Neutrophil (primary cell): Measurements from ENCODE around the gene VSX1.

ENCODE experiments used
- H3K27ac ChIP-seq: fragments of 200-600 bp; sonication (generic); 2 replicates; pipeline ENCODE4 v1.5.1; 2016; ENCODE audit warnings: mild to moderate bottlenecking, moderate library complexity
- H3K27me3 ChIP-seq: fragments of 200-600 bp; sonication (generic); 2 replicates; pipeline ENCODE4 v1.6.0; 2016; ENCODE audit warnings: mild to moderate bottlenecking
- H3K36me3 ChIP-seq: fragments of 200-600 bp; sonication (generic); 2 replicates; pipeline ENCODE4 v1.5.1; 2017
- H3K4me1 ChIP-seq, 2 experiments: fragments of 200-600 bp in 1 of 2; sonication (generic) in 1 of 2; 1 replicate in 1 of 2; 2 replicates in 1 of 2; pipeline versions ENCODE4 v1.5.1 to v1.6.1; 2013 to 2016; ENCODE audit warnings: low read depth in 1 of 2, low read length in 1 of 2, mild to moderate bottlenecking in 1 of 2, moderate library complexity in 1 of 2; ENCODE audit not compliant: control insufficient read depth in 1 of 2, insufficient read depth in 1 of 2
- H3K4me3 ChIP-seq, 2 experiments: fragments of 200-600 bp in 1 of 2; sonication (generic) in 1 of 2; 1 replicate in 1 of 2; 2 replicates in 1 of 2; pipeline ENCODE4 v1.5.1; 2013 to 2016; ENCODE audit warnings: low read depth in 1 of 2, low read length in 1 of 2, mild to moderate bottlenecking in 1 of 2, moderate library complexity in 1 of 2
- H3K9me3 ChIP-seq: fragments of 200-600 bp; sonication (generic); 2 replicates; pipeline ENCODE4 v1.5.1; 2016
- TF ChIP-seq, protein P1 (sequence below): fragments of 200-600 bp; sonication (generic); IDR thresholded peaks from 2 replicates; pipeline ENCODE4 v1.5.1; 2016; ENCODE audit warnings: antibody characterized with exemption

The VSX1 gene

DNA sequence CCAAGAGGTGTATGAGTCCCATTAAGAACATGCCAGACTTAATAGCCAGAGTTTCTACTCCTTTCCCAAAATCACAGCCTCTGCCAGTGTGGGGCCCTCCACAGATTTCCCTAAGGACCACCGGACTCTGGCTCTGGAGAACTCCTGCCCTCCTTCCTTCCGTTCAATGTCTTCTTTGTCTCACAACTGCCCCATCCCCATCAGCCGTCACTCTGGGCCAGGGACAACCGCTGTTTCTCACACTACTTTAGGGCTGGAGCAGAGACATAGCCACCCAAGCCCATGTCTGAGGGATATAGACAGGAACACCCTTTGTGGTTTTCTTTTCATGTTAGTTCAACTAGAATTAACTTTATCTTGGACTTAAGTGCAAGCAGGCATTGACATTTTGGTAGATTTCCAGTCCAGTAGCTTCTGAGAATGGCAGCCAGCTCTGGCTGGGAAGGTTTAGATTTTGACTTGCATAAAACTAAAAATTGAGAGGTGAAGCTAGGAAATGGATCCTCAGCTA is 17.3 kb downstream of the VSX1 start:
- Histone ChIP-seq H3K9me3 (no peaks in the 10 kb centered on the region), H3K4me1 (no peaks in the 10 kb centered on the region), H3K27ac (no peak overlapping the region), H3K27me3 (peaks cover 62% of the 10 kb centered on the region), H3K4me3 (no peak overlapping the region), H3K36me3 (no peaks in the 10 kb centered on the region)
- TF ChIP-seq, protein P1, sequence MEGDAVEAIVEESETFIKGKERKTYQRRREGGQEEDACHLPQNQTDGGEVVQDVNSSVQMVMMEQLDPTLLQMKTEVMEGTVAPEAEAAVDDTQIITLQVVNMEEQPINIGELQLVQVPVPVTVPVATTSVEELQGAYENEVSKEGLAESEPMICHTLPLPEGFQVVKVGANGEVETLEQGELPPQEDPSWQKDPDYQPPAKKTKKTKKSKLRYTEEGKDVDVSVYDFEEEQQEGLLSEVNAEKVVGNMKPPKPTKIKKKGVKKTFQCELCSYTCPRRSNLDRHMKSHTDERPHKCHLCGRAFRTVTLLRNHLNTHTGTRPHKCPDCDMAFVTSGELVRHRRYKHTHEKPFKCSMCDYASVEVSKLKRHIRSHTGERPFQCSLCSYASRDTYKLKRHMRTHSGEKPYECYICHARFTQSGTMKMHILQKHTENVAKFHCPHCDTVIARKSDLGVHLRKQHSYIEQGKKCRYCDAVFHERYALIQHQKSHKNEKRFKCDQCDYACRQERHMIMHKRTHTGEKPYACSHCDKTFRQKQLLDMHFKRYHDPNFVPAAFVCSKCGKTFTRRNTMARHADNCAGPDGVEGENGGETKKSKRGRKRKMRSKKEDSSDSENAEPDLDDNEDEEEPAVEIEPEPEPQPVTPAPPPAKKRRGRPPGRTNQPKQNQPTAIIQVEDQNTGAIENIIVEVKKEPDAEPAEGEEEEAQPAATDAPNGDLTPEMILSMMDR: no peak

DNA sequence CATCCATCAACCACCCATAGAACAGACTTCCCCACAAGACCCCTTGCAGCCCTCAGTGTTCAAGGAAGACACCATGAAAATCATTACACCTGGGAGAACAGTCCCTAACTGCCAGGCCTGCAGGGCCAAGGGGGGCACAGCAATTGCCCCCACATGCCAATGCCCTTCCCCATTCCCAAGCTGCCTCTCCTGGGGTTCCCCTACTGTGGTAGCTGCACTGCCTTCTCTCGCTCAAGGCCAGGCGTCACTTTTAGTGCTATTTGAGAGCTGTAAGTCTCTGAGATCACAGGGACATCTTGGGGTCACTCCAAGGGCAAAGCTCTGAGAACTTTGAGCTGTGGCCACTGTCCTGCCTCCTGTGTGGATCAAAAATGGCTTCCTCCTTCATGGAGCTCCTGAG is 18.0 kb downstream of the VSX1 start:
- no peaks in the 10 kb centered on the region for H3K9me3 ChIP-seq
- H3K27ac ChIP-seq: no peak overlapping the region
- TF ChIP-seq, protein P1: no peak
- H3K36me3 ChIP-seq: no peaks in the 10 kb centered on the region
- H3K4me3 ChIP-seq: no peak overlapping the region
- peaks cover 56% of the 10 kb centered on the region for H3K27me3 ChIP-seq
- peaks cover 1 to 3% of the 10 kb centered on the region in 2 experiments for H3K4me1 ChIP-seq

DNA sequence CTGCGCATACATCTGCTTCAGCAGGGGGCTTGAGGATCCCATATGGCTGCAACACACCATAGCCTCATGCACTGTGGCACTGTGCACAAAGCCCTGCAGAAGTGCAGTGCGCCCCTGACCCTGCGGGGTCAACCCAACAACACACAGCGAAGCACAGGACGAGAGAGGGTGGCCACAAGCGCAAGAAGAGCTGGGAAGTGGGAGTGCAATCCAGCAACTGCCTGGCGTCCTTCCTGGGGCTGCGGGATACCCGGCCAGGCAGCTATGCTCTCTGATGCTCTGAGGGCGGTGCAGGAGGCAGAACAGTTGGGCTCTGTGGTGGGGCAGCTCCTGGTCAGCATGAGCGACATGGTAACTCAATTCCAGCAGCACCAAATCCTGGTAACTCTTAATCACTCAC is 18.4 kb downstream of the VSX1 start:
- Histone ChIP-seq H3K9me3 (no peaks in the 10 kb centered on the region), H3K4me1 (peaks cover 5 to 7% of the 10 kb centered on the region in 2 experiments), H3K27me3 (peaks cover 52% of the 10 kb centered on the region), H3K36me3 (no peaks in the 10 kb centered on the region), H3K4me3 (no peak overlapping the region), H3K27ac (no peak overlapping the region)
- TF ChIP-seq, protein P1: no peak

DNA sequence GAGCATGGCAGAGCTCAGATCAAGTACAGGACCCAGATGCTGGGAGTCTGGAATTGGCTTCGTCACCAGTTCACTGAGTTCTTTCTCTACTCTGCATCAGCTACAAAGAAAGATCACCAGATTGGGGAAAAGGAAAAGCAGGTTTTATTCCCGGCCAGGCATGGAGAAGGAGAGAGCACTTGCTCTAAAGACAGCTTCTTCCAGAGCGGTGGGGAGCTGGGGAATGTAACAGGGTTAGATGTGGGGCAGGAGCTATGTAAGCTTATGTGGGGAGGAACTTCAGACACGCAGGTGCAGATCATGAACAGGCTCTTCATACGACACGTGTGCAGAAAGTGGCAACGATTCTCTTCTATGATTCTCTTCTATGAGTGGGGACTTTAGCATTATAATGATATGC is 19.1 kb downstream of the VSX1 start:
- H3K27ac ChIP-seq: no peak overlapping the region
- H3K4me3 ChIP-seq: no peak overlapping the region
- TF ChIP-seq, protein P1: no peak
- peaks cover 6 to 10% of the 10 kb centered on the region in 2 experiments for H3K4me1 ChIP-seq
- H3K36me3 ChIP-seq: no peaks in the 10 kb centered on the region
- H3K27me3 ChIP-seq: peaks cover 44% of the 10 kb centered on the region
- no peaks in the 10 kb centered on the region for H3K9me3 ChIP-seq

DNA sequence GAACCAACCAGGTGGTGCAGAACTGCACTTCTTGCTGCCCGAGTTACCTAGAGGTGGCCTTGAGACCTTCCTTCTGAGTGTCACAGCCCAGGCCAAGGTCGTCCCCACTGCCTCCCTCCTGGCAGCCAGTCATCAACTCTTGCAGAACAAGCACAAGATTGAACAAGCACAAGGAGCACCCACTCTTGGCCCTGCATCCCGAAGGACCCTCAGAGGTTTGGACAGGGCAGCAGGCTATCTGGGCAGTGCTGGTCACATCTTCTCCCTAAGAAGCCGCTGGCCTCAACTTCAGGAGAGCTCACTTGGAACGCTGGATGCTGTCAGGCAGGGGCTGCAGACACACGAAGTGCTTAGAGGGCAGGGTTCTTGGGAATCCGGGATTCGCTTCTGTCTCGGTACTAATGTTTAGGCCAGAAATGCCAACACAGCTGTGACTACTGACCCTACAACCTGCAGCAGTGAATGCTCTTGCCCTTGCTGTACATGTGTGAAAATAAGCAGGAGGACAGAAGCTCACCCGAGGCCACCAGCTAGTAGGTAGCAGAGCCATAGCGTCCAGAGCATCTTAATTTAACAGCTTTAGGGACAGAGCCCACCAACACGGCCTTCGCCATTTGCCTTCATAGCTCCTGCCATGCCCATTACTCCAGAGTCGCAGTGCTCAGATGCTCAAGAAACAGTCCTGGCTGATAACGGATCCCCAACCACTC is 20.0 kb downstream of the VSX1 start:
- Histone ChIP-seq H3K4me1 (peaks cover 7 to 11% of the 10 kb centered on the region in 2 experiments), H3K27me3 (peaks cover 38% of the 10 kb centered on the region), H3K27ac (no peak overlapping the region), H3K9me3 (no peaks in the 10 kb centered on the region), H3K4me3 (no peak overlapping the region), H3K36me3 (no peaks in the 10 kb centered on the region)
- TF ChIP-seq, protein P1: no peak
